Measurements from ENCODE around the gene STIL. TPM values are rescaled to one million over a fixed set of nuclear protein-coding genes. Genes with fewer than 3 reads are reported as not detected.

STIL gene
- total and polyA plus RNA-seq, 2 donors (not counting 3 experiments of a cell fraction or from before 2014, with no cell fraction given): 10.3 to 28.1 TPM

DNA sequence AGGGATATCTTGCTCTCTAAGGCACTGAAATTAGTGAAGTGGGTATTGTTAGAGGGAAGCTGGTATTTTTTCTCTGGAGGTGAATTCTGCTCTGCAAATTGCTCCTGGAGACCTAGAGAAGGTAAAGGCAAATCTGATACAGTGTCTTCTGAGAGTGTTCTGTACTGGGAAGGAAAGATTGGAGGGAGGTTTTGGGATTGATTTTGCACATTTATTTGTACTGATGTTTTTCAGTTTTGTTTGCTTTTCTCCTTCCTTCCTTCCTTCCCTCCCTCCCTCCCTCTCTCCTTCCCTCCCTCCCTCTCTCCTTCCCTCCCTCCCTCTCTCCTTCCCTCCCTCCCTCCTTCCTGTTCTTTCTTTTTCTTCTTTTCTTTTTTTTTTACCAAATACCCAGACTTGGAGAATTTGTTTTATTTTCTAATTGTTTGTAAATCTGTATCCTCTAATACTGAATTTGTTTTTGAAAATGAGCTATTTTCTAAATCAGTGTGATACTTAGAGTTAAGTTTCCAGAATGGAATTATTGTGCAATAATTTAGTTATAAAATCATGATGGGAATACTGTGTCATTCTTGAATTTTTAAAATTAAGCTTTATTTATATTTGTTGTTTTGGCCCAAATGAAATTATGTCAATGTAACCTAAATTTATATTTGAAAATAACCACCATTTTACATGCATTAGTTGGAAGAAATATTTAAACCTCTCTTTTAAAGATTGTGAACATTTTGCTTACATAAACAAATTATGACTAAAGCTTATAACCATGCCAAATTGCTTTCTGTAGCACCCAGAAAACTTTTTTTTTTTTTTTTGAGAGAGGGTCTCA lies 24.5 kb upstream of the STIL start:
- intact Hi-C loops (cut with micrococcal nuclease): loop anchor here (10.0 kb wide), 1 partner anchor 624 kb away; the partner anchor contains the start of gene EFCAB14
- no peak for FAIRE-seq
- CTCF ChIA-PET: interaction anchor here (0.7 to 2.0 kb wide), 11 partner anchors 10 to 388 kb away, joined by 3 to 10 read pairs (median 4); partner anchors contain the start of genes PDZK1IP1 and STIL

More for the DNA sequence above, 24.5 kb upstream of the STIL start:
- dilution Hi-C loops (cut with MboI; ENCODE audit: extremely low pct_ligation_motif_present, low sequenced_read_pairs): no loop called here
- H3K9ac ChIP-seq (replicated peaks; ENCODE audit: extremely low read depth, insufficient read depth, low read length): no peak overlapping the region
- H3K4me1 ChIP-seq (ENCODE audit: control insufficient read depth, extremely low read depth, insufficient read depth, low read length): peaks cover 17% of the 10 kb centered on the region
- H3K79me2 ChIP-seq (ENCODE audit: control insufficient read depth, insufficient read depth, low read length): peaks cover 76% of the 10 kb centered on the region
- DNase-seq (ENCODE audit: low read depth, low spot score): no peak
- H4K20me1 ChIP-seq (replicated peaks; ENCODE audit: control insufficient read depth, extremely low read depth, insufficient read depth, low read length): no peaks in the 10 kb centered on the region
- no peak overlapping the region for H3K4me2 ChIP-seq (ENCODE audit: insufficient read depth, low read length)
- no peaks in the 10 kb centered on the region for H3K36me3 ChIP-seq (ENCODE audit: control insufficient read depth in 2 of 2, extremely low read depth in 1 of 2, insufficient read depth in 2 of 2, low read length in 2 of 2)
- no peak overlapping the region for H3K27ac ChIP-seq (ENCODE audit: insufficient read depth, low read depth, low read length)
- no peak overlapping the region for H3K4me3 ChIP-seq (replicated peaks in 1 of 3; ENCODE audit: insufficient read depth in 1 of 3, low read depth in 1 of 3, low read length in 3 of 3)
- H2AFZ ChIP-seq (ENCODE audit: low read depth, low read length): no peak overlapping the region
- no peaks in the 10 kb centered on the region for H3K27me3 ChIP-seq (ENCODE audit: control insufficient read depth in 2 of 2, insufficient read depth in 2 of 2, low read length in 2 of 2)
- POLR2A ChIA-PET: no interaction called here
- BruUV-seq (replicated peaks): no TSS peak
- H3K9me3 ChIP-seq (replicated peaks; ENCODE audit: control insufficient read depth, insufficient read depth, low read length): no peaks in the 10 kb centered on the region
- TF ChIP-seq, protein P1, sequence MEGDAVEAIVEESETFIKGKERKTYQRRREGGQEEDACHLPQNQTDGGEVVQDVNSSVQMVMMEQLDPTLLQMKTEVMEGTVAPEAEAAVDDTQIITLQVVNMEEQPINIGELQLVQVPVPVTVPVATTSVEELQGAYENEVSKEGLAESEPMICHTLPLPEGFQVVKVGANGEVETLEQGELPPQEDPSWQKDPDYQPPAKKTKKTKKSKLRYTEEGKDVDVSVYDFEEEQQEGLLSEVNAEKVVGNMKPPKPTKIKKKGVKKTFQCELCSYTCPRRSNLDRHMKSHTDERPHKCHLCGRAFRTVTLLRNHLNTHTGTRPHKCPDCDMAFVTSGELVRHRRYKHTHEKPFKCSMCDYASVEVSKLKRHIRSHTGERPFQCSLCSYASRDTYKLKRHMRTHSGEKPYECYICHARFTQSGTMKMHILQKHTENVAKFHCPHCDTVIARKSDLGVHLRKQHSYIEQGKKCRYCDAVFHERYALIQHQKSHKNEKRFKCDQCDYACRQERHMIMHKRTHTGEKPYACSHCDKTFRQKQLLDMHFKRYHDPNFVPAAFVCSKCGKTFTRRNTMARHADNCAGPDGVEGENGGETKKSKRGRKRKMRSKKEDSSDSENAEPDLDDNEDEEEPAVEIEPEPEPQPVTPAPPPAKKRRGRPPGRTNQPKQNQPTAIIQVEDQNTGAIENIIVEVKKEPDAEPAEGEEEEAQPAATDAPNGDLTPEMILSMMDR (IDR thresholded peaks at IDR 0.05; ENCODE audit: extremely low read depth in 1 of 2, insufficient read depth in 1 of 2, low read depth in 1 of 2, low read length in 2 of 2): no peak
- TF ChIP-seq, protein P2, sequence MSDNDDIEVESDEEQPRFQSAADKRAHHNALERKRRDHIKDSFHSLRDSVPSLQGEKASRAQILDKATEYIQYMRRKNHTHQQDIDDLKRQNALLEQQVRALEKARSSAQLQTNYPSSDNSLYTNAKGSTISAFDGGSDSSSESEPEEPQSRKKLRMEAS (IDR thresholded peaks at IDR 0.05; ENCODE audit: insufficient read depth, insufficient read length): no peak
- TF ChIP-seq POLR2AphosphoS5 (IDR thresholded peaks at IDR 0.05; ENCODE audit: insufficient read depth, low read depth, low read length) (no peak), EZH2 (IDR thresholded peaks at IDR 0.05; ENCODE audit: borderline replicate concordance, low read depth, low read length, severe bottlenecking) (no peak), MYC (IDR thresholded peaks at IDR 0.05; ENCODE audit: low read depth, low read length) (no peak), POLR2A (IDR thresholded peaks at IDR 0.05; ENCODE audit: low read depth, low read length) (no peak), FOS (IDR thresholded peaks at IDR 0.05; ENCODE audit: borderline replicate concordance, insufficient read depth, low read length) (no peak), JUN (IDR thresholded peaks at IDR 0.05; ENCODE audit: borderline replicate concordance, insufficient read depth, insufficient read length, low read depth) (no peak), GATA2 (IDR thresholded peaks at IDR 0.05; ENCODE audit: insufficient read depth, insufficient read length, low read depth, low read length) (no peak)
- H3K9me1 ChIP-seq (replicated peaks; ENCODE audit: control insufficient read depth, extremely low read depth, insufficient read depth, low read length): no peaks in the 10 kb centered on the region
